ENCODE data around the gene GSTA4.
"Not testable (repeated sequence)": the region's sequence is repeated elsewhere in the genome, so short reads cannot be mapped to it uniquely, and the experiment has no call there.

GSTA4 gene

GRCh38 chr6:53010504-53010903, 15.4 kb upstream of the GSTA4 start:
- H3K9me2 ChIP-seq (ENCODE audit: low read depth, low read length): no peaks in the 10 kb centered on the region
- H4K20me1 ChIP-seq (ENCODE audit: insufficient read depth, low read length): no peaks in the 10 kb centered on the region
- no peaks in the 10 kb centered on the region for H3K79me2 ChIP-seq (ENCODE audit: insufficient read depth, low read length)
- H3K9me3 ChIP-seq (ENCODE audit: low read length): no peaks in the 10 kb centered on the region
- no peak overlapping the region for H3K4me2 ChIP-seq (ENCODE audit: low read length)
- no peak overlapping the region for H3K9ac ChIP-seq (ENCODE audit: low read length)
- no peaks in the 10 kb centered on the region for H3F3A ChIP-seq (ENCODE audit: insufficient read depth, low read length)
- no peak for TF ChIP-seq EZH2 (IDR thresholded peaks at IDR 0.05; ENCODE audit: borderline replicate concordance, low read length)
- TF ChIP-seq, protein P1, sequence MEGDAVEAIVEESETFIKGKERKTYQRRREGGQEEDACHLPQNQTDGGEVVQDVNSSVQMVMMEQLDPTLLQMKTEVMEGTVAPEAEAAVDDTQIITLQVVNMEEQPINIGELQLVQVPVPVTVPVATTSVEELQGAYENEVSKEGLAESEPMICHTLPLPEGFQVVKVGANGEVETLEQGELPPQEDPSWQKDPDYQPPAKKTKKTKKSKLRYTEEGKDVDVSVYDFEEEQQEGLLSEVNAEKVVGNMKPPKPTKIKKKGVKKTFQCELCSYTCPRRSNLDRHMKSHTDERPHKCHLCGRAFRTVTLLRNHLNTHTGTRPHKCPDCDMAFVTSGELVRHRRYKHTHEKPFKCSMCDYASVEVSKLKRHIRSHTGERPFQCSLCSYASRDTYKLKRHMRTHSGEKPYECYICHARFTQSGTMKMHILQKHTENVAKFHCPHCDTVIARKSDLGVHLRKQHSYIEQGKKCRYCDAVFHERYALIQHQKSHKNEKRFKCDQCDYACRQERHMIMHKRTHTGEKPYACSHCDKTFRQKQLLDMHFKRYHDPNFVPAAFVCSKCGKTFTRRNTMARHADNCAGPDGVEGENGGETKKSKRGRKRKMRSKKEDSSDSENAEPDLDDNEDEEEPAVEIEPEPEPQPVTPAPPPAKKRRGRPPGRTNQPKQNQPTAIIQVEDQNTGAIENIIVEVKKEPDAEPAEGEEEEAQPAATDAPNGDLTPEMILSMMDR (IDR thresholded peaks at IDR 0.05; ENCODE audit: low read length): no peak
- no peak overlapping the region for H3K27ac ChIP-seq (ENCODE audit: low read depth, low read length, poor library complexity, severe bottlenecking)
- H3K27me3 ChIP-seq (ENCODE audit: insufficient read depth, low read length): no peaks in the 10 kb centered on the region
- no peaks in the 10 kb centered on the region for H3K36me3 ChIP-seq (ENCODE audit: insufficient read depth, low read length)
- no peaks in the 10 kb centered on the region for H3K4me1 ChIP-seq (ENCODE audit: insufficient read depth, low read length, severe bottlenecking)
- no peak overlapping the region for H3K4me3 ChIP-seq (ENCODE audit: low read depth, low read length, poor library complexity, severe bottlenecking)
- no peak overlapping the region for H2AFZ ChIP-seq (ENCODE audit: low read length)

GRCh38 chr6:53009511-53009910, 14.4 kb upstream of the GSTA4 start:
- H3K79me2 ChIP-seq (ENCODE audit: insufficient read depth, low read length): no peaks in the 10 kb centered on the region
- no peaks in the 10 kb centered on the region for H3K36me3 ChIP-seq (ENCODE audit: insufficient read depth, low read length)
- no peak overlapping the region for H2AFZ ChIP-seq (ENCODE audit: low read length)
- TF ChIP-seq, protein P1 (IDR thresholded peaks at IDR 0.05; ENCODE audit: low read length): no peak
- TF ChIP-seq EZH2 (IDR thresholded peaks at IDR 0.05; ENCODE audit: borderline replicate concordance, low read length): no peak
- H3F3A ChIP-seq (ENCODE audit: insufficient read depth, low read length): no peaks in the 10 kb centered on the region
- H3K4me1 ChIP-seq (ENCODE audit: insufficient read depth, low read length, severe bottlenecking): no peaks in the 10 kb centered on the region
- no peaks in the 10 kb centered on the region for H3K27me3 ChIP-seq (ENCODE audit: insufficient read depth, low read length)
- no peaks in the 10 kb centered on the region for H3K9me2 ChIP-seq (ENCODE audit: low read depth, low read length)
- no peak overlapping the region for H3K4me2 ChIP-seq (ENCODE audit: low read length)
- H3K9ac ChIP-seq (ENCODE audit: low read length): no peak overlapping the region
- H3K27ac ChIP-seq (ENCODE audit: low read depth, low read length, poor library complexity, severe bottlenecking): no peak overlapping the region
- no peaks in the 10 kb centered on the region for H3K9me3 ChIP-seq (ENCODE audit: low read length)
- no peaks in the 10 kb centered on the region for H4K20me1 ChIP-seq (ENCODE audit: insufficient read depth, low read length)
- H3K4me3 ChIP-seq (ENCODE audit: low read depth, low read length, poor library complexity, severe bottlenecking): no peak overlapping the region

DNA sequence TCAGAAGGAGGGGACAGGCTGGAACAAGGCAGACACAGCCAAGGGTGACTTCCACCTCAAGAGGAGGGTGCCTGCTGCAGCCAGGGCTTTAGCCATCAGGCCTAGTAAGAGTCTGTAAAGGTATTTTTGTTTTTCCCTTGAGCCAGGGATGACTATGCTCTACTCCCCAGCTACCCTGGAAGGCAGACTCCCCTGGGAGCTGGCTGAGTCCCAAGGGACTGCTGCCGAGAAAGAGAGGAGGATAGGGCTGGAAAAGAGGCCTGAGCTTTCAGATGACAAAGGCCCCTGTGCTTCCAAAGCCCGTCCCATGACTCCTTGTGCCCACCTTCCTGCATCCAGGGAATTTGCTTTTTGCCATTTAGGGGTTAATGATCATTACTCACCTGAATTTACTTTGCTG, 14.0 kb upstream of the GSTA4 start:
- TF ChIP-seq, protein P1 (IDR thresholded peaks at IDR 0.05; ENCODE audit: low read length): no peak
- no peak for TF ChIP-seq EZH2 (IDR thresholded peaks at IDR 0.05; ENCODE audit: borderline replicate concordance, low read length)
- no peak overlapping the region for H2AFZ ChIP-seq (ENCODE audit: low read length)
- no peaks in the 10 kb centered on the region for H3F3A ChIP-seq (ENCODE audit: insufficient read depth, low read length)
- no peaks in the 10 kb centered on the region for H3K4me1 ChIP-seq (ENCODE audit: insufficient read depth, low read length, severe bottlenecking)
- H3K27ac ChIP-seq (ENCODE audit: low read depth, low read length, poor library complexity, severe bottlenecking): no peak overlapping the region
- H4K20me1 ChIP-seq (ENCODE audit: insufficient read depth, low read length): no peaks in the 10 kb centered on the region
- no peak overlapping the region for H3K4me3 ChIP-seq (ENCODE audit: low read depth, low read length, poor library complexity, severe bottlenecking)
- H3K27me3 ChIP-seq (ENCODE audit: insufficient read depth, low read length): no peaks in the 10 kb centered on the region
- H3K36me3 ChIP-seq (ENCODE audit: insufficient read depth, low read length): no peaks in the 10 kb centered on the region
- H3K79me2 ChIP-seq (ENCODE audit: insufficient read depth, low read length): no peaks in the 10 kb centered on the region
- H3K4me2 ChIP-seq (ENCODE audit: low read length): no peak overlapping the region
- H3K9me2 ChIP-seq (ENCODE audit: low read depth, low read length): no peaks in the 10 kb centered on the region
- no peaks in the 10 kb centered on the region for H3K9me3 ChIP-seq (ENCODE audit: low read length)
- H3K9ac ChIP-seq (ENCODE audit: low read length): no peak overlapping the region

DNA sequence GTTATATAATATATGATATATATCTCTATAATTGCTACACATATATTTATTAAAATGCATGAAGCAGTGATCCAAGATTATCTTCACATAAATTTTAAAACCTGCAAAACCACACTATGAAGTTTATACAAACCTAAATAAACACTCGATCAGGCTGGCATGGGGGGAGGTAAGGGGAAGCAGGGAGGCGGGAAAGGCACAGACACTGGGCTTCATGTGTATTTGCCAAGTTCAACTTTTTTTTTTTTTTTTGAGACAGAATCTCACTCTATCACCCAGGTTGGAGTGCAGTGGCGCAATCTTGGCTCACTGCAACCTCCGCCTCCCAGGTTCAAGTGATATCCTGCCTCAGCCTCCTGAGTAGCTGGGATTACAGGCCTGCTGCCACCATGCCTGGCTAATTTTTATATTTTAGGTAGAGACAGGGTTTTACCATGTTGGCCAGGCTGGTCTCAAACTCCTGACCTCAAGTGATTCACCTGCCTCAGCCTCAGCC, 13.2 kb upstream of the GSTA4 start:
- not testable (repeated sequence) for H3K9me3 ChIP-seq (ENCODE audit: low read length); H3K9me2 ChIP-seq (ENCODE audit: low read depth, low read length); H4K20me1 ChIP-seq (ENCODE audit: insufficient read depth, low read length); H3K36me3 ChIP-seq (ENCODE audit: insufficient read depth, low read length); H3K27ac ChIP-seq (ENCODE audit: low read depth, low read length, poor library complexity, severe bottlenecking); H2AFZ ChIP-seq (ENCODE audit: low read length); H3K79me2 ChIP-seq (ENCODE audit: insufficient read depth, low read length); H3K27me3 ChIP-seq (ENCODE audit: insufficient read depth, low read length); H3F3A ChIP-seq (ENCODE audit: insufficient read depth, low read length); H3K4me1 ChIP-seq (ENCODE audit: insufficient read depth, low read length, severe bottlenecking); H3K4me3 ChIP-seq (ENCODE audit: low read depth, low read length, poor library complexity, severe bottlenecking); H3K9ac ChIP-seq (ENCODE audit: low read length); H3K4me2 ChIP-seq (ENCODE audit: low read length)
